GM21825 (cell line): ENCODE measurements around the gene AASDHPPT.
"Not testable (repeated sequence)": the region's sequence is repeated elsewhere in the genome, so short reads cannot be mapped to it uniquely, and the experiment has no call there.

ENCODE experiments used
- ATAC-seq: cut with Tn5 transposase; IDR thresholded peaks from one replicate; pipeline ENCODE4 v1.9.1; 2021; ENCODE audit warnings: mild to moderate bottlenecking, moderate library complexity; ENCODE audit not compliant: unreplicated experiment

Gene AASDHPPT, protein sequence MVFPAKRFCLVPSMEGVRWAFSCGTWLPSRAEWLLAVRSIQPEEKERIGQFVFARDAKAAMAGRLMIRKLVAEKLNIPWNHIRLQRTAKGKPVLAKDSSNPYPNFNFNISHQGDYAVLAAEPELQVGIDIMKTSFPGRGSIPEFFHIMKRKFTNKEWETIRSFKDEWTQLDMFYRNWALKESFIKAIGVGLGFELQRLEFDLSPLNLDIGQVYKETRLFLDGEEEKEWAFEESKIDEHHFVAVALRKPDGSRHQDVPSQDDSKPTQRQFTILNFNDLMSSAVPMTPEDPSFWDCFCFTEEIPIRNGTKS

DNA sequence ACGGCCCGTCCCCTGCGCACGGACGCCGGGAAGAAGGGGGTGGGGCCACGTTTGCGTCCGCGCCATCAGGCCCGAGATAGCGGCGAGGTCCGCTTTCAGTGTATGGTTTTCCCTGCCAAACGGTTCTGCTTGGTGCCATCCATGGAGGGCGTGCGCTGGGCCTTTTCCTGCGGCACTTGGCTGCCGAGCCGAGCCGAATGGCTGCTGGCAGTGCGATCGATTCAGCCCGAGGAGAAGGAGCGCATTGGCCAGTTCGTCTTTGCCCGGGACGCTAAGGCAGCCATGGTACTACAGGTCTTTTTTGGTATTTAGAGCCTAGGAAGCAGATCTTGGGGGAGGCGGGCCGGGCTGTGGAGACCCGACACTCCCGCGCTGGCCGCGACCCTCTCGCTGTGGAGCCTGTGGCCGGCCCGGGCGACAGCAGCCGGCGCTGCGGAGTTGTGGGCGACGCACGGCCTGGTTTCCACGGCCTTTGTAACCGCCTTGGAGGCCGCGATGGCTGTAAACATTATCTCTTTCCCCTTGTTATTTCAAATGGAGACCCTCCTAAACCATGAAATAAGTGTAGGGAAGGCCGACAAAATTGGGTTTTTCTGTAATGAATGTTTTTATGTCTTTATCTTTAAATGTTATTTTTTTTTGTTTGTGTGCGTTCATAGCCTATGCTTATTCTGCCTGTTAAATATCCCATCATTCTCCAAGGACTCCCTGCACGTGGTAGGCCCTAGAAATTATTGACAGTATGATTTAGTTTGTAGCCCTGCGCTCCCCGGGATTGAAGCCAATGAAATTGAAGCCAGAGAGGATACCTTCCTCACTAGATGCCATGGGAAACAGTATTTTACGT lies at the start of gene AASDHPPT:
Gene AASDHPPT (plus strand): TSS at position 54 of the 847 bp plus-strand sequence. CDS start 49 bp downstream, at position 103.
- peak; percentile 17 for ATAC-seq

DNA sequence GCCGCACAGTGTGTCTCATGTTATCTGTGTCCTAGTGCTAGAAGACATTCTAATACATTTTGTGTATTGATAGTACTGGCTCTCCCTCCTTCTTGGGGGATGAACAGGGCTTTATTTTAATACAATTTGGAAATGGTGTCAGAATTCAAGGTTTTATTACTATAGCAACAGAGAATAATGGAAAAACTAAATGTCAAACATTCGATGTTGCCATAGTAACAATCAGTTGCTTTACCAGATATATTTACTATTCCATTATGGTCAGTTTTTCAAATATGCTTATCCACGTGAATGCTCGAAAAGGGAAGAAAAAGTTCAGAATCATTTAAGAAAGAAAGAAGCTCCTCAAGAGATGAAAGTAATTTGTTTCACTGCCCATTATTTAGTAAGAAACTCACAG lies 46.9 kb upstream of the AASDHPPT start:
- ATAC-seq = no peak

DNA sequence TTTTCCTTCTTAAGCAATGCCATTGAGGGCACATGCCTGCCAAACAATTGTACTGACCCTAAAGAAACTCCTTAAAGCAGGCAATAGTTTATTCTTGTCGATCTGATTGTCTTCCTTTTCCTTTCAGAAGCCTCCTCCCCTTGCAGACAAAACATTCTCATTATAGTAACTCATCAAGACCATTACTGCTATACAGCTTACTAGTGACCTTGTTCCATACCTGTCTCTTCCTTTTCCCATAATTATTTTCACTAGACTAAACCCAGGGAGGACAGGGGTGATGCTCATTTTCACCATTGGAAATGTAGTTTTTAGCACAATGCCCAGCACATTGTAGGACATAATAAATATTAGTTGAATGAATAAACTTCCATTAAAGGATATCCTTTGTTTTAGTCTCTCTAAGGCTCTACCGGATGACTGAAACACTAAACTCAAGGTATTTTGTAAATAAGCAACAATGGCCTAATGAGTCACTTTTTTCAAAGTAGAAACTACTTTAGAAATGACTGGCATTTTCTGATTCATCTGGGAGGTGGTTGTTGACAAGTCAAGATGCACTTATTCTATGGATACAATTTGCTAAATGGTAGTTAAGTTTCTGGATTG lies 46.2 kb upstream of the AASDHPPT start:
- ATAC-seq = peak; percentile 63

DNA sequence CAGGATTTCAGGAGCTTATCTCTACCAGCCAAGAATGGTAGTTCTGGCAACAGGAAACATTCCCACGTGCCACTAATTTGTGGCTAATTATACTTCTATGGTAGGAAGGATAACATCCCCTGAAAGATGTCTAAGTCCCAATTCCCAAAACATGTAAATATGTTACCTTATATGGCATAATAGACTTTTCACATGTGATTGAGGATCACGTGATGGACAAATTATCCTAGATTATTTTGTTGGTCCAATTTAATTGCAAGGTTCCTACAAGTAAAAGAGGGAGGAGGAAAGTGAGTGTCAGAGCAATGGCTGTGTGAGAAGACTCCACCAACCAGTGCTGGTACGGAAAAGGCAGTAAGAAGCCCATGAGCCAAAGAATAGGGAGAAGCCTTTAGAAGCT lies 45.5 kb upstream of the AASDHPPT start:
- no peak for ATAC-seq

DNA sequence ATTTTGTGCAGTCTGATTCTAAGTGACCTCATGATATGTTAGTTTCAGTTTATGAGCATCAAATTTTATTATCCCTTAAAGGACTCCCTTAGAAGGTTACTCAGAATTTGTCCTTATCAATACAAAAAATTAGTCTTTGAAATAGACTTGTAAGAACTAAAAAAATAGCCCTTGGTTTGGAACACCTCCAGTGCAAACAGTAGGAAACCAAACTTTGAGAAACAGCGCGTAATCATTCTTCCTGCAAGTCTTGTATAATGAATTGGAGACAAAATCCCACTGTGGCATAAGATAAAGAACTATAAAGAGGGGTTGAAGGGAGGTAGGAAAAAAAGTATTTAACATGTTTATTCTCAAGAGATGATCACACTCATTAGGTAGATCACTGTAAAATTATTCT lies 44.6 kb upstream of the AASDHPPT start:
- ATAC-seq = no peak

DNA sequence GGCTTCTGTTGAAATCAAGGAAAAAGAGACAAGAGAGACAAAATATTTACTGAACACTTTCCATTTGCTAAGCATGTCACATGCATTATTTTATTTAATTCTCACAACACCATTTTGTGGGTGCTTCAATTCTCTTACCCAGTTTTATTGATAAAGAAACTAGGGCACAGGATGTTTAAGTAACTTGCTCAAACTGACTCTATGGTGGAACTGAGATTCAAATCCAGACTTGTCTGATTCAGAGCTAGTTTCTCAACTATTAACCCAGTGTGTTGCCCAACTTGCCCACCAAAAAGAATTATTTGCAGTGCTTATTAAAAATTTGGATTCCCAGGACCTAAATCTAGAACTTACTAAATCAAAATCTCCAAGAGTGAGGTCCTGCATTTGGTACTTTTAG lies 33.9 kb upstream of the AASDHPPT start:
- ATAC-seq = no peak

DNA sequence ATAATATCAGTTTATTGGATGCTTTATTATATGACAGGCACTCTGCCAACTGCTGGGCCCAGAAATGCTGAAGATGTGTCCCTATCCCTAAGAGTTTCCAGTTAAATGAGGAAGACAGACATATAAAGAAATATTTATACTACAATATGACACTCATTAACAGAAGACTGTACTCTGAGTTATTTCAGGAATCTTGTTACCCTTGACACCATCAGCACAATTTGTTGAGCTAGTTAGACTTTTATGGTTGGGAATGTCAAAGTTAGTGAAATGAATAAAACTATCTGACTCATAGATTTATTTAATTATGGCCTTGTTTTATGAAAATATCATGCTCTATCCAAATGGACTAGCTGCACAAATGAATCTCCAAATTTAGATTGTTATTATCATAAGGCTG lies 29.8 kb upstream of the AASDHPPT start:
- ATAC-seq = no peak

DNA sequence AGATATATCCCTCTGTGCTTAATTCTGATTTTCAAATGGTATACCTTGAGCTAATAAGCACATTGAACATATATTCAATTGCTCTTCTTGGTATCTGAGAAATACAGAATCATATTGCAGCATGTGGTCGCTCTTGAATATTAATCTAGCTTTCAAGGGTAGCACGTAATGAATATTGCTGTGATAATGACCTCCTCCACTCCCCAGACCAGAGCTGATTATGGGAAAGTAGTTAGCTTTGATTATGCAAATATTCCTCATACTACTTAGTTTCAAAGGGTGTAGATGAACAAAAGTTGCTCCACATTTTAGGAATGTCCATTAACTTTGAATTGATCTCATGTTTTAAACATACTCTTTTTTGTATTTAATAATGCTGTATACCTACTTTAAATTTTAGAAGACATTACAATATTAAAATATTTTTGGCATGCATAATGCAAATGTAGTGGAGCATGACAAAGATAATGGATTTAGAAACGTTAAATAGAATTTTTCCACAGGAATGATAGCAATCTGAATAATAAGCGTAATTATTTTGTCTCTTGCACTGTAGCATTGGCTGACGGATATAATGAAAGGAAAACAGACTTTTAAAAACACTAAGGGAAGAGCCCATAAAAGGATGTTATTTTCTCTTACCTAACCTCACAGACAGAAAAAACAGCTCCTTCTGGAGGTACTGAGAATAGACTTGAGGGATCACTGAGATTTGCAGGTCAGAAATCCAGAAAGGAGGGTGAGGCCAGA lies 27.6 kb upstream of the AASDHPPT start:
- no peak for ATAC-seq

DNA sequence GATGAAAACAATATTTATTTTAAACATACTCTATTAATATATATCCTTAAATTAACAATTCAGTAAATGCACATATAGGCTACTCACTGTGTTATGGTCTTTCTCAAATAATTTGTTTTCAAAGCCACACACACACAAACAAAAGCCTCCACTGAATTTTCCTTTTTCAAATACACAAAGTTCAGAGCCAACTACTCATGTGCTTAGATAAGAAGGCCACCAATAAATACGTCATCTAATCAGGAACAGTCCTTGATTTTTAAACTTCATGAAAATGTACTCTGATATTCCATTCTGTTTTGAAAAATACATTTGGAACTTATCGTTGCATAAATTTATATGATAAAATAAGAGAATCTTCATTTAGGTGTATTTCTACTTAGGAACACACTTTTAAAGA lies 26.4 kb upstream of the AASDHPPT start:
- no peak for ATAC-seq

DNA sequence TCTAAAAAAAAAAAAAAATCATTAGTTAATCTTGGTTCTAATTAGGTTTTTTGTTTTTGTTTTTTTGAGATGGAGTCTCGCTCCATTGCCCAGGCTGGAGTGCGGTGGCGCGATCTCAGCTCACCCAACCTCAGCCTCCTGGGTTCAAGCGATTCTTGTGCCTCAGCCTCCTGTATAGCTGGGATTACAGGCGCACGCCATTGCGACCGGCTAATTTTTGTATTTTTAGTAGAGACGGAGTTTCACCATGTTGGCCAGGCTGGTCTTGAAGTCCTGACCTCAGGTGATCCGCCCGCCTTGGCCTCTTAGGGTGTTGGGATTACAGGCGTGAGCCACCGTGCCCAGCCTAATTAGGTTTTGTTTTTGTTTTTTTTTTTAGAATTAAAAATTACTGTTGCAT lies 19.1 kb upstream of the AASDHPPT start:
- not testable (repeated sequence) for ATAC-seq

DNA sequence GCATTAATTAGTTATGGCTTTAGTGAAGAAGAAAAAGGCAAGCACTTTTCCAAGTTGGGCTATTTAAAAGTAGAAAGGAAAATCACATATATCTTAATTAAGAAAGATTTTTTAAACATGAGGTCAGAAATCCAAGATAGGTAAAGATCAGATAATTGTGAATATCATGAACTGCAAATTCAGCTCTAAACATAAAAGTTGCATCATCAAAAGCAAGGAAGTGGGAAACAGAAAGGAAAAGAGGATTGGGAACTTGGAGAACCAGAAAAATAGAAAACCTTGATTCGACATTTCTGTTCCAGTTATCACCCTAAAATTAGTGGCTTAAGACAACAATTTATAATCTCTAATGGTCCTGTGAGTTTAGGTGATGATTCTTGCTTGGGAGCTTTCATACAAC lies 17.8 kb upstream of the AASDHPPT start:
- ATAC-seq = no peak

DNA sequence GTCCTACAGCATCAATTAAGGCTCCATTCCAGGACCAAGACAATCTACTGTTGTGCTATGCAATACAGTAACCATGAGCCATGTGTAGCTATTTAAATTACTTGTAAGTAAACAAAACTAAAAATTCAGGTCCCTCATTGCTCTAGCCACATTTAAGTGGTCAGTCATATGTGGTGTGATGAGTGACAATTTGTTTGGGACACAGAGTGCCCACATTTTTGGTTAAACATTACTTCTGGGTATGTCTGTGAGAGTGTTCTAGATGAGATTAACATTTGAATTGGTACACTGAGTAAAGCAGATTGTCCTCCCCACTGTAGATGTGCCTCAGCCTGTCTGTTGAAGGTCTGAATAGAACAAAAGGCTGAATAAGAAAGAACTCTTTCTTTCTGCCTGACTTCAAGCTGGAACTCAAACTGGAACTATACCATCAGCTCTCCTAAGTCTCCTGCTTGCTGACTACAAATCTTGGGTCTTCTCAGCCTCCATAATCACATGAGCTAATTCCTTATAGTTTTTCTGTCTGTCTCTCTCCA lies 16.1 kb upstream of the AASDHPPT start:
- ATAC-seq = no peak

DNA sequence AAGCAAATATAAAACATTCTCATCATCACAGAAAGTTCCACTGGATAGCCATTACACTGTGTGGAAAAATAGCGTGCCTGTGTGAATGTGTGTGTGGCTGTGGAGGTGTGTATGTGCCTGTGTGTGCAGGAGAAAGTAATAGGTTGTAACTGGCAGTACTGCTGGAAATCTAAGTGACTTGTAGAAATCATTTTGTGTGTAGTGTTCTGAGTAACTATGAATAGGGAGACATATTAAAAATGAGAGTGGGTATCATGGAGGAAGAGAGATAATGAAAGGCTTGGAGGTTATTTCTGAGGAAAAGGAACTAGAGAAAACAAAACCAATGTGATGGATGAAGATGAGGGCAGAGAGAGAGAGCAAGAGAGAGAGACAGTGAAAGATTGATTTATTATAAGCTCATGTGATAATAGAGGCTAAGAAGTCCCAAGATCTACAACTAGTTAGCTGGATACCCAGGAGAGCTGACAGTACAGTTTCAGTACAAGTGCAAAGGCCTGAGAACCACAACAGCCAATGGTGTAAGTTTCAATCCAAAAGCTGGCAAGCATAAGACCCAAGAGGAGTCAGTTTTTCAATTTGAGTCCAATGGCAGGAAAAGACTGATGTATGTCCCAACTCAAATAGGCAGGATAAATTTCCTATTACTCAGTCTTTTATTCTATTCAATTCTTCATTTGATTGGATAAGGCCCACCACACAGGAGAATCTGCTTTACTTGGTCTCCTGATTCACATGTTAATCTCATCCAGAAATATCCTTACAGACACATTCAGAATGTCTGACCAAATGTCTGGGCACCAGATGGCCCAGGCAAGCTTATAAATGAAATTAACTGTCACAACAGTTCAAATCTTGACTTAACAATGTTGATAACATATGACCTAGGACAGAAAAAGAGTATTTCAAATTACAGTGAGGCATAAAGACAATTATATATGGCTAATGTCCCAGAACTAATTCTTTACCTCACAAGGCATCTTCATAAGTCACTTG lies 15.2 kb upstream of the AASDHPPT start:
- ATAC-seq = no peak

DNA sequence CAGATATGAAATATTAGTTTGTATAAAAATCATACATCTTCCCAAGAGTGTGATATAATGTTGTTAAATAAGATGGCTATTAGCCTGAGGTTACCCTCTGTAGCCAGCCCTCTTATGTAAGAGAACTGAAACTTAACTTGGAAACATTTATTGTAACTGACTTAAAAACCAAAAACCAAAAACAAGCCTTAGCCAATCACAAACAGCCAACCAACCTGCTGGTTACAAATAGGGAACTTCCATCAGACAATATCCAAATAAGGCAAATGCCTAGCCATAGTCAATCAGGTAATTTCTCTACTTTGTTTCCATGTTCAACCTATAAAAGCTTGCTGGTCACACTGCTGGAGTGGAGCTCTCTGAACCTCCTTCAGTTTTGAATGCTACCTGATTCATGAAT lies 14.5 kb upstream of the AASDHPPT start:
- ATAC-seq = peak; percentile 50

DNA sequence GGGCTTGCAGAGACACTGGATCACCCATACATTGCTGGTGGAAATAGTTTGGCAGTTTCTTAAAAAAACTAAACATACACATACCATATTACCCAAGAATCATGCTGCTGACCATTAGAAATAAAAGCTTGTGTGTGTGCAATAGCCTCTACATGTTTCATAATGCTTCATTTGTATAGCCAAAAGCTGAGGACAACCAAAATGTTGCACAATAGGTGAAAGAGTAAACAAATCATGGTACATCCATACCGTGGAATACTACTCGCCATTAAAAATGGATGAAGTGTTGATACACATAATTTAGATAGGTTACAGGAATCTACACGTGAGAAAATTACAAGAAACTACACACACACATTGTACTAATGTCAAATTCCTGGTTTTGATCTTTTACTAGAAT lies 6.9 kb upstream of the AASDHPPT start:
- no peak for ATAC-seq

DNA sequence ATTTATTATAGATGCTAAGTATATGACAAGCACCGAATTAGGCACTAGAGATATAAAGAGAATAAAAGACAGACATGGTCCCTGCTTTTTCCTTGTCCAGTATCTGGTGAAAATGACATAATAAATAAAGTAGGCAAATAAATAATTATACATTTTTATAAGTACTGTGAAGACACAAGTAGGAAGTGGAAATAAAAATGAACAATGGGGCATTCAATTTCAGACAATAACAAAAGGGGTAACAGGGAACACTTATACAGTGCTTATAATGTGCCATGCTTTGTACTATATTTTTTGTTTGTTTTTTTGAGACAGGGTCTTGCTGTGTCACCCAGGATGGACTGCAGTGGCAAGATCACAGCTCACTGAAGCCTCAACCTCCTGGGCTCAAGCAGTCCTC lies 4.7 kb upstream of the AASDHPPT start:
- ATAC-seq = no peak

DNA sequence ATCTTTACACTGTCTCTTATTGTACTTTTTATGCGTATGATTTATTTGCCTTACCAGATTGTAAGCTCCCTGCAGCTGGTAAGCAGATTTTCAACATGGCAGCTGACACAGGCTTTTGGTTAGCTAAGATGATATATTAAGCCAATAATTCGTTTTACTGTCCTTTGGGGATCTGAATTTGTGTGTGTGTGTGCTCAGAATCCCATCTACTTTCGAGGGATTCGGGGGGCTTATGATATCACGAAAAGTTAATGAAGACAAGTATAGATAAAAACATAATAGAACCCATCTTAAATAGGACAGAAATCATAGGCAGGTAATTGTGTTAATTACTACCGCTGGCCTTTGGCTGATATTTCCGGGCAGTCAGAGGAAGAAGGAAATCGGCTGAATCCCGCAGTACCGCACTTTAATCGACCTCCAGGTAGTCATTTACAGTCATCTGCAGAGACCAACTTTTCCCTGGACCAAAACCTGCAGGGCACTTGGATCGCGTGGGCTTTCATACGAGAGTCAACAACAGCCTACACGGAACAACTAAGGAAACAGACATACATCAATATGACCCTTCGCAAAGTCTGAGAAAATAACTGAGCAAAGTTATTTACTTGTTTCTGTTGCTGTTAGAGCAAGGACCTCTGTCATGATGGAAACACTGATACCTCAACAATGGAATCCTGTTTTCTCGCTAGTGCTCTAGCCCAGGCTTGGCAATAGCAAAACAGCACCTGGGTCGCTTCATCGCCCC lies 1.1 kb upstream of the AASDHPPT start:
- ATAC-seq = no peak

DNA sequence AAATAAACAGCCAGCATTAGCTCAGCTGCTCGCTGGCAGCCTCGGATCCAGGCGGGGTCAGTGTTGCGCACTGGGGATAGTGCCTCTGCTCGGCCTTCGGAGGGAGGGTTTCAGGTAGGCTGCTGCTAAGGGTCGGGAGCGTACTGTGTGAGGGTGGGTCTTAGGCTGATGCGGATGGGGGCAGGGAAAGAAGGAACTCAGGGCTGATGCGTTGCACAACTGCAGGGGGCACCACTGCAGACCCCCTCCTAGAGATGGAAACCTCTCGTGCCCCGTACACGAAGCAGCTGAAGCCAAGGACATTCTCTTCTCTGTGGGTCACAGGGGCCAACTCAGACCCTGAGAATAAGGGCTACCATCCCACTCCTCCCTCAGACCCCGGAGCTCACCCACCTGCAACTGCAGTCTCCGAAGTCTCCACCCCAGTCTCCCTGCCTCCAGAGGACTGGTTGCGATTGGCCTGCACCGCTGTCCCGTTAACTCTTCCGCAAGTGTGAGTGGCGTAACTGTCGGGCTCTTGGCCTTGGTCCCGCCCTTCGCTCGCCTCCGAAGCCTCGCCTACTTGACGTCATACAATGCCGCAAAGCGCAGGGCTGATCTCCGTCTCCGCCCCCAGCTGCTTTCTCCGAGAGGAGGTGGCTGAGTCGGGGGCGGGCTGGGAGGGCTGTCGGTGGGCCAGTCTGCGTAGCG lies 398 bp upstream of the AASDHPPT start, which contains the start of gene KBTBD3:
Gene KBTBD3 (minus strand): TSS at position 429 of the 690 bp plus-strand sequence. CDS start 18,250 bp downstream, outside the sequence.
- ATAC-seq = peak; percentile 97
